Fibroblast of skin of right quadriceps (primary cell): Measurements from ENCODE around the gene REXO1.
A peak's percentile ranks its signal among the peaks of the same experiment; 100 is the strongest.
"Not testable (repeated sequence)": the region's sequence is repeated elsewhere in the genome, so short reads cannot be mapped to it uniquely, and the experiment has no call there.

Experiments
- DNase-seq: peaks from one replicate; pipeline ENCODE4 v3.0.0-alpha.2; 2013

REXO1 gene

GRCh38 chr19:1848399-1849131, at the start of gene REXO1:
Gene REXO1, minus strand, starts transcription at chr19:1848483. Its CDS starts 125 bp downstream, at chr19:1848358.
- peak; percentile 95 for DNase-seq

GRCh38 chr19:1896508-1896907, 48.2 kb upstream of the REXO1 start:
- no peak for DNase-seq

- no peak for DNase-seq
Observed at GRCh38 chr19:1893791-1894190, 45.5 kb upstream of the REXO1 start.

GRCh38 chr19:1889907-1890306, 41.6 kb upstream of the REXO1 start:
- DNase-seq = no peak

- no peak for DNase-seq
Observed at GRCh38 chr19:1888385-1888784, 40.1 kb upstream of the REXO1 start.

GRCh38 chr19:1886360-1886759, 38.1 kb upstream of the REXO1 start:
- not testable (repeated sequence) for DNase-seq

- peak; percentile 92 for DNase-seq
Observed at GRCh38 chr19:1885398-1886119, 37.3 kb upstream of the REXO1 start, which contains the start of gene ABHD17A. Gene ABHD17A, minus strand, starts transcription at chr19:1885496. Its CDS starts 3,930 bp downstream, at chr19:1881566.

- DNase-seq = no peak
Observed at GRCh38 chr19:1884719-1885334, 36.5 kb upstream of the REXO1 start.

GRCh38 chr19:1884291-1884718, 36.0 kb upstream of the REXO1 start:
- DNase-seq = no peak

GRCh38 chr19:1883784-1884183, 35.5 kb upstream of the REXO1 start:
- DNase-seq = no peak

- no peak for DNase-seq
Observed at GRCh38 chr19:1882786-1883692, 34.8 kb upstream of the REXO1 start.

- DNase-seq = no peak
Observed at GRCh38 chr19:1882089-1882785, 34.0 kb upstream of the REXO1 start.

- not testable (repeated sequence) for DNase-seq
Observed at GRCh38 chr19:1881393-1882088, 33.3 kb upstream of the REXO1 start.

- DNase-seq = no peak
Observed at GRCh38 chr19:1880611-1881392, 32.5 kb upstream of the REXO1 start.

GRCh38 chr19:1879982-1880381, 31.7 kb upstream of the REXO1 start:
- not testable (repeated sequence) for DNase-seq

GRCh38 chr19:1878583-1878982, 30.3 kb upstream of the REXO1 start:
- DNase-seq = not testable (repeated sequence)

GRCh38 chr19:1877280-1877660, 29.0 kb upstream of the REXO1 start:
- DNase-seq = not testable (repeated sequence)

- DNase-seq = not testable (repeated sequence)
Observed at GRCh38 chr19:1876496-1877279, 28.4 kb upstream of the REXO1 start.

- DNase-seq = peak; percentile 88
Observed at GRCh38 chr19:1875646-1876495, 27.6 kb upstream of the REXO1 start.
